HepG2 (cell line): ENCODE data around the gene PFKM. TPM values are rescaled to one million over a fixed set of nuclear protein-coding genes. Genes with fewer than 3 reads are reported as not detected.

Experiments used
- ATAC-seq: fragments of 200-7000 bp; cut with Tn5 transposase; 3 replicates; pipeline ENCODE4 v1.9.1; 2020; ENCODE audit warnings: mild to moderate bottlenecking, moderate library complexity
- BruUV-seq: library from RNA; stranded (reverse); fragments of 400-500 nt; replicated peaks from 2 replicates; lab custom pipeline; 2021; lab: Mats Ljungman, UMichigan
- CTCF ChIA-PET: fragments of 300-600 bp; formaldehyde crosslinking; extraction: SDS; loops from one replicate; lab custom pipeline; 2021; ENCODE audit warnings: low total read pairs, inconsistent platforms, low intra/inter-chr PET ratio; lab: Yijun Ruan, JAX
- POLR2A ChIA-PET: fragments of 350-600 bp; sonication (Branson Sonifier 250); formaldehyde crosslinking; loops from one replicate; lab custom pipeline; 2020; ENCODE audit warnings: antibody characterized with exemption, inconsistent platforms; lab: Yijun Ruan, JAX
- DNase-seq: peaks from one replicate; pipeline ENCODE4 v3.0.0-alpha.2; 2015; ENCODE audit warnings: low spot score
- FAIRE-seq: peaks from 3 replicates; lab custom pipeline; 2011; peaks lifted over from hg19 to GRCh38; lab: Jason Lieb, UNC
- H2AFZ ChIP-seq: one replicate; pipeline ENCODE4 v1.6.1; 2011; ENCODE audit warnings: low read length, inconsistent platforms
- H3K27ac ChIP-seq: fragments of 300-600 bp; 3 replicates; pipeline ENCODE4 v1.8.0; 2011; ENCODE audit warnings: mixed run types, mild to moderate bottlenecking, mixed read lengths, low read length, inconsistent platforms; ENCODE audit not compliant: insufficient read depth; ENCODE audit errors: extremely low read length
- H3K27me3 ChIP-seq, 2 experiments: fragments of 200-600 bp in 1 of 2; 2 replicates in 1 of 2; 3 replicates in 1 of 2; pipeline versions ENCODE4 v1.6.0 to v1.8.0; 2011; ENCODE audit warnings: low read length in 2 of 2, mild to moderate bottlenecking in 2 of 2, moderate library complexity in 2 of 2, inconsistent platforms in 1 of 2; ENCODE audit not compliant: insufficient read depth in 2 of 2, control insufficient read depth in 1 of 2
- H3K36me3 ChIP-seq, 2 experiments: fragments of 200-600 bp in 1 of 2; replicated peaks in 1 of 2; 2 replicates in 1 of 2; 3 replicates in 1 of 2; pipeline versions ENCODE4 v1.5.1 to v1.8.0; 2011; ENCODE audit warnings: low read length in 2 of 2, inconsistent platforms in 1 of 2; ENCODE audit not compliant: insufficient read depth in 2 of 2, control insufficient read depth in 1 of 2
- H3K4me1 ChIP-seq: 2 replicates; pipeline ENCODE4 v1.5.1; 2012; ENCODE audit warnings: low read length, inconsistent platforms; ENCODE audit not compliant: insufficient read depth
- H3K4me2 ChIP-seq: 2 replicates; pipeline ENCODE4 v1.6.0; 2011; ENCODE audit warnings: low read depth, low read length, inconsistent platforms
- H3K4me3 ChIP-seq, 3 experiments: fragments of 200-600 bp in 1 of 3; sonication (generic), shearing (Covaris generic) in 1 of 3; replicated peaks in 1 of 3; 2 replicates each; pipeline ENCODE4 v1.5.1; 2011 to 2016; ENCODE audit warnings: low read length in 3 of 3, inconsistent platforms in 2 of 3, low read depth in 2 of 3, mild to moderate bottlenecking in 2 of 3, control low read depth in 1 of 3, mixed read lengths in 1 of 3; ENCODE audit not compliant: insufficient read depth in 1 of 3
- H3K79me2 ChIP-seq: one replicate; pipeline ENCODE4 v1.6.1; 2011; ENCODE audit warnings: low read length, inconsistent platforms; ENCODE audit not compliant: insufficient read depth
- H3K9ac ChIP-seq: 2 replicates; pipeline ENCODE4 v1.6.0; 2011; ENCODE audit warnings: mild to moderate bottlenecking, low read depth, low read length, inconsistent platforms; ENCODE audit not compliant: insufficient read depth
- H3K9me3 ChIP-seq: 2 replicates; pipeline ENCODE4 v1.5.1; 2012; ENCODE audit warnings: mild to moderate bottlenecking, low read length
- H4K20me1 ChIP-seq: 2 replicates; pipeline ENCODE4 v1.6.0; 2011; ENCODE audit warnings: inconsistent platforms, mild to moderate bottlenecking, low read length, moderate library complexity; ENCODE audit not compliant: insufficient read depth
- FOXA1 ChIP-seq, 2 experiments: fragments of 450-650 bp in 1 of 2; sonication (generic) in 1 of 2; formaldehyde crosslinking in 1 of 2; IDR thresholded peaks; 2 replicates each; pipeline versions ENCODE4 v1.4.0 to v1.6.1; 2016 to 2020; ENCODE audit warnings: missing genetic modification reagents in 1 of 2
- HDAC1 ChIP-seq: sonication (generic); formaldehyde crosslinking; IDR thresholded peaks from 2 replicates; pipeline ENCODE4 v1.5.1; 2020; ENCODE audit warnings: mild to moderate bottlenecking, missing genetic modification reagents
- MAF1 ChIP-seq: sonication (generic); formaldehyde crosslinking; IDR thresholded peaks from 2 replicates; pipeline ENCODE4 v1.5.0; 2020; ENCODE audit warnings: missing genetic modification reagents, borderline replicate concordance
- PAXIP1 ChIP-seq: sonication (generic); formaldehyde crosslinking; conservative IDR thresholded peaks from 2 replicates; pipeline ENCODE4 v1.4.0; 2020; ENCODE audit warnings: mild to moderate bottlenecking, missing genetic modification reagents, moderate library complexity
- STAG1 ChIP-seq: sonication (generic); formaldehyde crosslinking; IDR thresholded peaks from 2 replicates; pipeline ENCODE4 v1.4.0; 2020; ENCODE audit warnings: missing genetic modification reagents
- ZNF251 ChIP-seq: sonication (generic); formaldehyde crosslinking; IDR thresholded peaks from 2 replicates; pipeline ENCODE4 v1.9.0; 2021; ENCODE audit warnings: mild to moderate bottlenecking, missing genetic modification reagents
- ZNF335 ChIP-seq: sonication (generic); formaldehyde crosslinking; IDR thresholded peaks from 2 replicates; pipeline ENCODE4 v1.4.0; 2020; ENCODE audit warnings: missing genetic modification reagents
- ZNF574 ChIP-seq: sonication (generic); formaldehyde crosslinking; IDR thresholded peaks from 2 replicates; pipeline ENCODE4 v1.4.0; 2020; ENCODE audit warnings: missing genetic modification reagents
- ZNF7 ChIP-seq: IDR thresholded peaks from 2 replicates; pipeline ENCODE4 v1.6.1; 2016; ENCODE audit warnings: missing biosample characterization, missing genetic modification reagents
- ZNF703 ChIP-seq: sonication (generic); formaldehyde crosslinking; IDR thresholded peaks from 2 replicates; pipeline ENCODE4 v1.5.1; 2020; ENCODE audit warnings: missing genetic modification reagents, mild to moderate bottlenecking, moderate library complexity, borderline replicate concordance
- WGBS: methylation state at CpG from one replicate; pipeline ENCODE4 v1.1.6; 2017; ENCODE audit warnings: low lambda C conversion rate; 5-methylcytosine and 5-hydroxymethylcytosine counted together
- in situ Hi-C: cut with HindIII; loops from 2 replicates; pipeline ENCODE4 v1.10.0; 2017; ENCODE audit warnings: low pct_unique_long_range_greater_than_20kb; ENCODE audit not compliant: extremely low pct_ligation_motif_present
- intact Hi-C: fragments of 100-400 bp; cut with micrococcal nuclease; formaldehyde crosslinking; loops from one replicate; pipeline ENCODE4 v1.10.0; 2022; ENCODE audit not compliant: unreplicated experiment
- polyA plus RNA-seq, 8 experiments: library from polyadenylated mRNA; depleted of rRNA in 3 of 8; stranded (reverse) in 7 of 8; unstranded in 1 of 8; fragments of >200 nt; fragmentation: Illumina TruSeq in 4 of 8; extraction: Trizol in 4 of 8; gene quantifications; 2 replicates each; pipeline versions ENCODE4 v1.2.1 to v1.2.3, GENCODE V29; 2011 to 2016; ENCODE audit warnings: low read depth in 4 of 8, missing spikeins in 1 of 8, mixed read lengths in 1 of 8; ENCODE audit not compliant: insufficient read depth in 1 of 8
- total RNA-seq, 5 experiments: library from RNA; depleted of rRNA; stranded (reverse); fragments of >200 nt; fragmentation: Illumina TruSeq; extraction: Trizol; gene quantifications; 2 replicates each; pipeline ENCODE4 v1.2.3, GENCODE V29; 2016; ENCODE audit warnings: low read depth in 1 of 5
- TF ChIP-seq, protein P1 (sequence below): sonication (generic); formaldehyde crosslinking; IDR thresholded peaks from 2 replicates; pipeline ENCODE4 v1.4.0; 2020; ENCODE audit warnings: missing genetic modification reagents
- TF ChIP-seq, protein P2 (sequence below): IDR thresholded peaks from 2 replicates; pipeline ENCODE4 v1.6.1; 2016; ENCODE audit warnings: missing compliant biosample characterization, missing genetic modification reagents, borderline replicate concordance

The PFKM gene
- total and polyA plus RNA-seq, 2 of the 13 experiments (the other 11 are each of a cell fraction or from before 2014, with no cell fraction given): 1.9 to 2.4 TPM

DNA sequence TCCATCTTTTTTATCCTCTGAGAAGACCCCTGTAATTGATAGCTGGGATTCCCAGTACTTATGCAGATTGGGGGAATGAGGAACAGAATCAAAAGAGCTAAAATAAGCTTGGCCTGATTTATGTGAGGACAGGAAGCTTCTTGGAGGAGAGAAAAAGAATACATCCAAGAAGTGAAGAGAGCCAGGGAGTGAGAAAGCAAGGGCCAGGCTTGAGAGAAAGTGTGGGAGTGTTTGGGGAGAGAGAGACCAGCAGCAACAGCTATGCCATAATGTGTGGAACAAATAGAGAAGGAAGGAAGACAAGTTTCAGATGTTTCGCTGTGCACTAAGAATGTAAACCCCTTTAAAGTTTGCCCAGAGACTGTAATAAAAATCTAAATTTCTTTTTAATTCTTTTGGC lies 60.3 kb downstream of the PFKM start (continued):
- TF ChIP-seq PAXIP1 (CRISPR knock-in tag) (no peak), ZNF703 (CRISPR knock-in tag) (no peak)
- TF ChIP-seq, all 625 proteins: peak for 0

GRCh38 chr12:48180424-48180823 lies 61.3 kb downstream of the PFKM start:
- 0% methylated on average over 1 of the region's 1 CpG for WGBS
- Histone ChIP-seq H3K9me3 (no peaks in the 10 kb centered on the region), H3K4me2 (no peak overlapping the region), H4K20me1 (no peaks in the 10 kb centered on the region), H2AFZ (no peak overlapping the region), H3K36me3 (no peaks in the 10 kb centered on the region), H3K4me3 (no peak overlapping the region), H3K79me2 (no peaks in the 10 kb centered on the region), H3K9ac (no peak overlapping the region), H3K4me1 (0 out of 2 replicates have a peak, but pooled peaks cover 7% of the 10 kb centered on the region), H3K27me3 (peaks cover 2 to 52% of the 10 kb centered on the region in 2 experiments; a peak in 4 of 5 replicates), H3K27ac (no peak overlapping the region)
- ChIA-PET POLR2A (no interaction called here), CTCF (no interaction called here)
- intact Hi-C loops (loop anchor here (10.0 kb wide), 1 partner anchor 434 kb away; no protein-coding TSS in a partner anchor), in situ Hi-C loops (no loop called here)
- no peak for ATAC-seq
- DNase-seq: no peak
- no TSS peak for BruUV-seq
- no peak for FAIRE-seq
- TF ChIP-seq ZNF7 (no peak), ZNF335 (CRISPR knock-in tag) (no peak), STAG1 (no peak), HDAC1 (CRISPR knock-in tag) (no peak), FOXA1 (IDR thresholded peaks at IDR 0.05) (no peak), FOXA1 (CRISPR knock-in tag; IDR thresholded peaks at IDR 0.05) (no peak), ZNF251 (CRISPR knock-in tag) (no peak), MAF1 (CRISPR knock-in tag) (no peak), ZNF574 (CRISPR knock-in tag) (no peak)
- TF ChIP-seq, protein P1, sequence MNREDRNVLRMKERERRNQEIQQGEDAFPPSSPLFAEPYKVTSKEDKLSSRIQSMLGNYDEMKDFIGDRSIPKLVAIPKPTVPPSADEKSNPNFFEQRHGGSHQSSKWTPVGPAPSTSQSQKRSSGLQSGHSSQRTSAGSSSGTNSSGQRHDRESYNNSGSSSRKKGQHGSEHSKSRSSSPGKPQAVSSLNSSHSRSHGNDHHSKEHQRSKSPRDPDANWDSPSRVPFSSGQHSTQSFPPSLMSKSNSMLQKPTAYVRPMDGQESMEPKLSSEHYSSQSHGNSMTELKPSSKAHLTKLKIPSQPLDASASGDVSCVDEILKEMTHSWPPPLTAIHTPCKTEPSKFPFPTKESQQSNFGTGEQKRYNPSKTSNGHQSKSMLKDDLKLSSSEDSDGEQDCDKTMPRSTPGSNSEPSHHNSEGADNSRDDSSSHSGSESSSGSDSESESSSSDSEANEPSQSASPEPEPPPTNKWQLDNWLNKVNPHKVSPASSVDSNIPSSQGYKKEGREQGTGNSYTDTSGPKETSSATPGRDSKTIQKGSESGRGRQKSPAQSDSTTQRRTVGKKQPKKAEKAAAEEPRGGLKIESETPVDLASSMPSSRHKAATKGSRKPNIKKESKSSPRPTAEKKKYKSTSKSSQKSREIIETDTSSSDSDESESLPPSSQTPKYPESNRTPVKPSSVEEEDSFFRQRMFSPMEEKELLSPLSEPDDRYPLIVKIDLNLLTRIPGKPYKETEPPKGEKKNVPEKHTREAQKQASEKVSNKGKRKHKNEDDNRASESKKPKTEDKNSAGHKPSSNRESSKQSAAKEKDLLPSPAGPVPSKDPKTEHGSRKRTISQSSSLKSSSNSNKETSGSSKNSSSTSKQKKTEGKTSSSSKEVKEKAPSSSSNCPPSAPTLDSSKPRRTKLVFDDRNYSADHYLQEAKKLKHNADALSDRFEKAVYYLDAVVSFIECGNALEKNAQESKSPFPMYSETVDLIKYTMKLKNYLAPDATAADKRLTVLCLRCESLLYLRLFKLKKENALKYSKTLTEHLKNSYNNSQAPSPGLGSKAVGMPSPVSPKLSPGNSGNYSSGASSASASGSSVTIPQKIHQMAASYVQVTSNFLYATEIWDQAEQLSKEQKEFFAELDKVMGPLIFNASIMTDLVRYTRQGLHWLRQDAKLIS: no peak
- TF ChIP-seq, protein P2, sequence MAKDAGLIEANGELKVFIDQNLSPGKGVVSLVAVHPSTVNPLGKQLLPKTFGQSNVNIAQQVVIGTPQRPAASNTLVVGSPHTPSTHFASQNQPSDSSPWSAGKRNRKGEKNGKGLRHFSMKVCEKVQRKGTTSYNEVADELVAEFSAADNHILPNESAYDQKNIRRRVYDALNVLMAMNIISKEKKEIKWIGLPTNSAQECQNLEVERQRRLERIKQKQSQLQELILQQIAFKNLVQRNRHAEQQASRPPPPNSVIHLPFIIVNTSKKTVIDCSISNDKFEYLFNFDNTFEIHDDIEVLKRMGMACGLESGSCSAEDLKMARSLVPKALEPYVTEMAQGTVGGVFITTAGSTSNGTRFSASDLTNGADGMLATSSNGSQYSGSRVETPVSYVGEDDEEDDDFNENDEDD (CRISPR knock-in tag): no peak
